Neural progenitor cell (in vitro differentiated cells): ENCODE results near the gene COMP. TPM values are rescaled to one million over a fixed set of nuclear protein-coding genes. Genes with fewer than 3 reads are reported as not detected.

Source experiments
- DNase-seq: peaks from one replicate; pipeline ENCODE4 v3.0.0-alpha.2; 2016; ENCODE audit warnings: low spot score
- H2AFZ ChIP-seq: fragments of 200-600 bp; sonication (generic); replicated peaks from 2 replicates; pipeline ENCODE4 v1.6.1; 2016; ENCODE audit warnings: antibody characterized with exemption
- H3F3A ChIP-seq: fragments of 200-600 bp; sonication (generic); 2 replicates; pipeline ENCODE4 v1.6.1; 2016; ENCODE audit warnings: antibody characterized with exemption, low read depth
- H3K27ac ChIP-seq: fragments of 200-600 bp; sonication (generic); 2 replicates; pipeline ENCODE4 v1.5.1; 2016; ENCODE audit warnings: mild to moderate bottlenecking
- H3K27me3 ChIP-seq: fragments of 200-600 bp; sonication (generic); 2 replicates; pipeline ENCODE4 v1.6.1; 2016; ENCODE audit warnings: mild to moderate bottlenecking, moderate library complexity
- H3K36me3 ChIP-seq: fragments of 200-600 bp; sonication (generic); 2 replicates; pipeline ENCODE4 v1.5.1; 2016
- H3K4me1 ChIP-seq: fragments of 200-600 bp; sonication (generic); 2 replicates; pipeline ENCODE4 v1.6.1; 2016; ENCODE audit warnings: mixed run types
- H3K4me2 ChIP-seq: fragments of 200-600 bp; sonication (generic); 2 replicates; pipeline ENCODE4 v1.6.1; 2016
- H3K4me3 ChIP-seq: fragments of 200-600 bp; sonication (generic); 2 replicates; pipeline ENCODE4 v1.5.1; 2016
- H3K79me2 ChIP-seq: fragments of 200-600 bp; sonication (generic); 2 replicates; pipeline ENCODE4 v1.6.1; 2016; ENCODE audit warnings: low read depth
- H3K9ac ChIP-seq: fragments of 200-600 bp; sonication (generic); 2 replicates; pipeline ENCODE4 v1.6.1; 2016
- H3K9me3 ChIP-seq: fragments of 200-600 bp; sonication (generic); 2 replicates; pipeline ENCODE4 v1.5.1; 2016; ENCODE audit warnings: low read depth
- H4K20me1 ChIP-seq: fragments of 200-600 bp; sonication (generic); 2 replicates; pipeline ENCODE4 v1.6.1; 2016; ENCODE audit warnings: low read depth
- H3K27ac Mint-ChIP-seq: 3 replicates; pipeline ENCODE4 v1.8.0; 2021; ENCODE audit warnings: mixed read lengths
- H3K27me3 Mint-ChIP-seq: 2 replicates; pipeline ENCODE4 v1.8.0; 2022; ENCODE audit warnings: low read depth, mild to moderate bottlenecking, inconsistent platforms, moderate library complexity, mixed read lengths; ENCODE audit not compliant: insufficient read depth
- H3K36me3 Mint-ChIP-seq: 3 replicates; pipeline ENCODE4 v1.8.0; 2021; ENCODE audit warnings: mixed read lengths
- H3K4me1 Mint-ChIP-seq: 3 replicates; pipeline ENCODE4 v1.8.0; 2021; ENCODE audit warnings: mixed read lengths
- H3K4me3 Mint-ChIP-seq: 3 replicates; pipeline ENCODE4 v1.8.0; 2021; ENCODE audit warnings: mild to moderate bottlenecking, moderate library complexity, mixed read lengths
- H3K9me3 Mint-ChIP-seq: 3 replicates; pipeline ENCODE4 v1.8.0; 2020; ENCODE audit warnings: mixed read lengths
- EZH2 ChIP-seq: fragments of 200-600 bp; sonication (generic); IDR thresholded peaks from 2 replicates; pipeline ENCODE4 v1.6.1; 2017; ENCODE audit warnings: antibody characterized with exemption, mild to moderate bottlenecking, moderate library complexity
- EZH2phosphoT487 ChIP-seq: fragments of 200-600 bp; sonication (generic); IDR thresholded peaks from 2 replicates; pipeline ENCODE4 v1.6.1; 2017; ENCODE audit warnings: antibody characterized with exemption
- total RNA-seq: library from RNA; depleted of rRNA; stranded (reverse); fragments of >200 nt; gene quantifications from 2 replicates; pipeline ENCODE4 v1.2.3, GENCODE V29; 2015; ENCODE audit warnings: low replicate concordance
- TF ChIP-seq, protein P1 (sequence below): fragments of 200-600 bp; sonication (generic); IDR thresholded peaks from 2 replicates; pipeline ENCODE4 v1.5.1; 2017; ENCODE audit warnings: antibody characterized with exemption, mild to moderate bottlenecking

COMP gene
- total RNA-seq, 1 donor from 2014 or later, result not detected

DNA sequence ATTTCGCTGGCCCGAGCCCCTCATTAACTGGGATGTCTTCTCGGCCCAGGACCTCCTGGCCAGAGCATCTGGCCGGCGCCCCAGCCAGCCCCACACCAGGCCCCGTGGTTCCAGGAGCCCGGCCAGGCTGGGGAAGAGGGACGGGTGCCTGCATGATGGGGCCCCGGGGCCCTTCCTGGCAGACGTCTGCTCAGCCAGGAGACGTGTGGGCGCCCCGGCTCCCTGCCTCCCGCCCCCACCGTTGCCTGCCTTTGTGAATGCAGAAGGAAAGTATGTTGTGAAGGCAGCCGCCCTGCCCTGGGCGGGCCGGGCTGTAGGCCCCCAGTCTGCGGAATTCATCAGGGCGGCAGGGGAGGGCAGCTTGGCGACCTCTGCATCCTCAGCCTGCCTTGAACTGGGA lies 4.4 kb upstream of the COMP start:
- Histone ChIP-seq H3K4me3 (no peak overlapping the region), H3K9ac (no peak overlapping the region), H3F3A (no peaks in the 10 kb centered on the region), H4K20me1 (peaks cover 20% of the 10 kb centered on the region), H3K4me2 (no peak overlapping the region), H3K27ac (no peak overlapping the region), H2AFZ (no peak overlapping the region), H3K27me3 (peaks cover 100% of the 10 kb centered on the region), H3K9me3 (no peaks in the 10 kb centered on the region), H3K4me1 (peaks cover 3% of the 10 kb centered on the region), H3K36me3 (no peaks in the 10 kb centered on the region), H3K79me2 (no peaks in the 10 kb centered on the region)
- TF ChIP-seq EZH2phosphoT487 (no peak), EZH2 (peak; percentile 41)
- TF ChIP-seq, protein P1, sequence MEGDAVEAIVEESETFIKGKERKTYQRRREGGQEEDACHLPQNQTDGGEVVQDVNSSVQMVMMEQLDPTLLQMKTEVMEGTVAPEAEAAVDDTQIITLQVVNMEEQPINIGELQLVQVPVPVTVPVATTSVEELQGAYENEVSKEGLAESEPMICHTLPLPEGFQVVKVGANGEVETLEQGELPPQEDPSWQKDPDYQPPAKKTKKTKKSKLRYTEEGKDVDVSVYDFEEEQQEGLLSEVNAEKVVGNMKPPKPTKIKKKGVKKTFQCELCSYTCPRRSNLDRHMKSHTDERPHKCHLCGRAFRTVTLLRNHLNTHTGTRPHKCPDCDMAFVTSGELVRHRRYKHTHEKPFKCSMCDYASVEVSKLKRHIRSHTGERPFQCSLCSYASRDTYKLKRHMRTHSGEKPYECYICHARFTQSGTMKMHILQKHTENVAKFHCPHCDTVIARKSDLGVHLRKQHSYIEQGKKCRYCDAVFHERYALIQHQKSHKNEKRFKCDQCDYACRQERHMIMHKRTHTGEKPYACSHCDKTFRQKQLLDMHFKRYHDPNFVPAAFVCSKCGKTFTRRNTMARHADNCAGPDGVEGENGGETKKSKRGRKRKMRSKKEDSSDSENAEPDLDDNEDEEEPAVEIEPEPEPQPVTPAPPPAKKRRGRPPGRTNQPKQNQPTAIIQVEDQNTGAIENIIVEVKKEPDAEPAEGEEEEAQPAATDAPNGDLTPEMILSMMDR, result no peak
- peaks cover 46% of the 10 kb centered on the region for H3K27me3 Mint-ChIP-seq
- no peak overlapping the region for H3K4me3 Mint-ChIP-seq
- H3K9me3 Mint-ChIP-seq, result no peaks in the 10 kb centered on the region
- no peaks in the 10 kb centered on the region for H3K36me3 Mint-ChIP-seq
- H3K27ac Mint-ChIP-seq, result no peak overlapping the region
- peaks cover 5% of the 10 kb centered on the region for H3K4me1 Mint-ChIP-seq
- DNase-seq, result peak; percentile 64

DNA sequence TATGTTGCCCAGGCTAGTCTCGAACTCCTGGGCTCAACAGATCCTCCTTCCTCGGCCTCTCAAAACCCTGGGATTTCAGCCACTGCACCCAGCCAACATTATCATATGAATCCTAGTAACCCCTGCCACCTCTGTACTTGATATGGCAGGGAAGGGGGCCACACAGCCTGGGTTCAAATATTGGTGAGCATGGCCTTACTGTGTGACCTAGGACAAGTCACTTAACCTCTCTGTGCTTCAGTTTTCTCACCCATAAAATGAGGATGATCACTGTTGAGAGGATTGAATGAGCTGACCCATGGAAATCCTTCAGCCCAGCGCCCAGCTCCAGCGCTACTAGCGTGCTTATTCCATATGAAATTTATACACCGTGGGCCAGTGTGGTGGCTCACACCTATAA lies 3.6 kb upstream of the COMP start:
- Histone ChIP-seq H2AFZ (no peak overlapping the region), H3K9ac (no peak overlapping the region), H3F3A (peaks cover 3% of the 10 kb centered on the region), H3K79me2 (no peaks in the 10 kb centered on the region), H3K4me1 (peaks cover 3% of the 10 kb centered on the region), H3K27me3 (peaks cover 100% of the 10 kb centered on the region), H4K20me1 (peaks cover 25% of the 10 kb centered on the region), H3K4me3 (no peak overlapping the region), H3K36me3 (no peaks in the 10 kb centered on the region), H3K27ac (no peak overlapping the region), H3K4me2 (no peak overlapping the region), H3K9me3 (no peaks in the 10 kb centered on the region)
- H3K27me3 Mint-ChIP-seq, result peaks cover 52% of the 10 kb centered on the region
- peaks cover 2% of the 10 kb centered on the region for H3K9me3 Mint-ChIP-seq
- TF ChIP-seq, protein P1, result no peak
- TF ChIP-seq EZH2 (no peak), EZH2phosphoT487 (no peak)
- peaks cover 2% of the 10 kb centered on the region for H3K36me3 Mint-ChIP-seq
- no peak overlapping the region for H3K27ac Mint-ChIP-seq
- H3K4me3 Mint-ChIP-seq, result no peak overlapping the region
- H3K4me1 Mint-ChIP-seq, result peaks cover 10% of the 10 kb centered on the region
- DNase-seq, result no peak

DNA sequence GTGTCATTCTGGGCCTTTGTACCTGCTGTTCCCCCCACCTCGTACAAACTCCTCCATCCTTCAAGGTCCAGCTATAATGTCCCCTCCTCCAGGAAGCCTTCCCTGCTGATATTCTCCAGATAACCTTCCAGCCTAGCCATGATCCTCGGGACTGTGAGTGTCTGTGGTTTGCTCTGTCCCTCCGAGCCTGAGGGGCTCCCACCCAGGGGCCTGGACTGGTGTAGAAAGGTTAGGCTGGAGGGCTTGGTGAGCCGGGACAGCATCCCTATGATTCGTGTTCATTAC lies 2.9 kb upstream of the COMP start:
- Histone ChIP-seq H3K36me3 (no peaks in the 10 kb centered on the region), H2AFZ (no peak overlapping the region), H3K27me3 (peaks cover 100% of the 10 kb centered on the region), H3K27ac (no peak overlapping the region), H3K4me1 (peaks cover 4% of the 10 kb centered on the region), H3K4me2 (no peak overlapping the region), H3K9me3 (no peaks in the 10 kb centered on the region), H3K79me2 (no peaks in the 10 kb centered on the region), H3K4me3 (no peak overlapping the region), H3F3A (peaks cover 5% of the 10 kb centered on the region), H4K20me1 (peaks cover 31% of the 10 kb centered on the region), H3K9ac (no peak overlapping the region)
- H3K4me1 Mint-ChIP-seq, result peaks cover 13% of the 10 kb centered on the region
- H3K9me3 Mint-ChIP-seq, result peaks cover 2% of the 10 kb centered on the region
- no peak overlapping the region for H3K4me3 Mint-ChIP-seq
- peaks cover 2% of the 10 kb centered on the region for H3K36me3 Mint-ChIP-seq
- TF ChIP-seq EZH2 (no peak), EZH2phosphoT487 (no peak)
- TF ChIP-seq, protein P1, result no peak
- no peak for DNase-seq
- H3K27ac Mint-ChIP-seq, result no peak overlapping the region
- peaks cover 60% of the 10 kb centered on the region for H3K27me3 Mint-ChIP-seq
